BJ (cell line): ENCODE data around the gene TRAPPC3. TPM values are rescaled to one million over a fixed set of nuclear protein-coding genes. Genes with fewer than 3 reads are reported as not detected.

ENCODE experiments used
- CTCF ChIA-PET: fragments of 350-600 bp; formaldehyde crosslinking; extraction: SDS; loops from one replicate; lab custom pipeline; 2021; ENCODE audit warnings: antibody characterized with exemption, inconsistent platforms; lab: Yijun Ruan, JAX
- POLR2A ChIA-PET: fragments of 300-600 bp; sonication (Branson Sonifier 250); formaldehyde crosslinking; extraction: SDS; loops from one replicate; lab custom pipeline; 2021; ENCODE audit warnings: antibody characterized with exemption; lab: Charles Lee
- DNase-seq: peaks from one replicate; pipeline ENCODE4 v3.0.0-alpha.2; 2011; ENCODE audit warnings: low read depth
- H3K27me3 ChIP-seq: 2 replicates; pipeline ENCODE4 v1.6.0; 2011; ENCODE audit warnings: low read length; ENCODE audit not compliant: control insufficient read depth, insufficient read depth
- H3K36me3 ChIP-seq: 2 replicates; pipeline ENCODE4 v1.5.1; 2011; ENCODE audit warnings: low read length; ENCODE audit not compliant: control insufficient read depth, insufficient read depth
- H3K4me3 ChIP-seq: 2 replicates; pipeline ENCODE4 v1.5.1; 2011; ENCODE audit warnings: low read depth, mild to moderate bottlenecking, control low read depth, low read length
- polyA plus RNA-seq: library from polyadenylated mRNA; depleted of rRNA; stranded (reverse); fragments of >200 nt; gene quantifications from 2 replicates; pipeline ENCODE4 v1.2.3, GENCODE V29; 2011
- TF ChIP-seq, protein P1 (sequence below): IDR thresholded peaks from 2 replicates; pipeline ENCODE4 v1.5.1; 2011; ENCODE audit warnings: low read depth, mild to moderate bottlenecking, control low read depth, inconsistent platforms, low read length, moderate library complexity; ENCODE audit not compliant: insufficient read depth

Gene TRAPPC3
- polyA plus RNA-seq, 1 experiment, result 65.4 TPM

DNA sequence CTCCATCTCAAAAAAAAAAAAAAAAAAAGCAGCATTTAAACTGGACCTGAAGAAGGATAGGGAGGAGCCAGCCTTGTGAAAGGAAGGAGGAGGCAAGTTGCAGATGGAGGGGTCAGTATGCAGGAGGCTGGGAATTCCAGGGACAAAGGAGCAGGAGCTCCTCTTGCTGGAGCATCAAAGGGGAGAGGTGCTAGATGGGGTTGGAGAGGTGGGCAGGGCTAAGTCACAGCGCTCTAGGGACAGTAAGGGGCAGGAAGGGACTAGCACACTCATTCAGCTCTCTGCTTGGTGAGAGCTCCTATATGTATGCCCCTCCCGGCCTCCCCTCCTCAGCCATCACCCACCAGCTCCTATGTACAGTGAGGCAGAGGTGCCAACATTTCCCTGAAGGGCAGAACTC lies 33.4 kb upstream of the TRAPPC3 start:
- Histone ChIP-seq H3K4me3 (no peak overlapping the region), H3K27me3 (no peaks in the 10 kb centered on the region), H3K36me3 (peaks cover 31% of the 10 kb centered on the region)
- ChIA-PET POLR2A (no interaction called here), CTCF (interaction anchor here (0.6 to 3.1 kb wide), 6 partner anchors 11 to 83 kb away, joined by 3 to 18 read pairs (median 4); partner anchors contain the start of gene TRAPPC3)
- DNase-seq, result no peak
- TF ChIP-seq, protein P1, sequence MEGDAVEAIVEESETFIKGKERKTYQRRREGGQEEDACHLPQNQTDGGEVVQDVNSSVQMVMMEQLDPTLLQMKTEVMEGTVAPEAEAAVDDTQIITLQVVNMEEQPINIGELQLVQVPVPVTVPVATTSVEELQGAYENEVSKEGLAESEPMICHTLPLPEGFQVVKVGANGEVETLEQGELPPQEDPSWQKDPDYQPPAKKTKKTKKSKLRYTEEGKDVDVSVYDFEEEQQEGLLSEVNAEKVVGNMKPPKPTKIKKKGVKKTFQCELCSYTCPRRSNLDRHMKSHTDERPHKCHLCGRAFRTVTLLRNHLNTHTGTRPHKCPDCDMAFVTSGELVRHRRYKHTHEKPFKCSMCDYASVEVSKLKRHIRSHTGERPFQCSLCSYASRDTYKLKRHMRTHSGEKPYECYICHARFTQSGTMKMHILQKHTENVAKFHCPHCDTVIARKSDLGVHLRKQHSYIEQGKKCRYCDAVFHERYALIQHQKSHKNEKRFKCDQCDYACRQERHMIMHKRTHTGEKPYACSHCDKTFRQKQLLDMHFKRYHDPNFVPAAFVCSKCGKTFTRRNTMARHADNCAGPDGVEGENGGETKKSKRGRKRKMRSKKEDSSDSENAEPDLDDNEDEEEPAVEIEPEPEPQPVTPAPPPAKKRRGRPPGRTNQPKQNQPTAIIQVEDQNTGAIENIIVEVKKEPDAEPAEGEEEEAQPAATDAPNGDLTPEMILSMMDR, result no peak

DNA sequence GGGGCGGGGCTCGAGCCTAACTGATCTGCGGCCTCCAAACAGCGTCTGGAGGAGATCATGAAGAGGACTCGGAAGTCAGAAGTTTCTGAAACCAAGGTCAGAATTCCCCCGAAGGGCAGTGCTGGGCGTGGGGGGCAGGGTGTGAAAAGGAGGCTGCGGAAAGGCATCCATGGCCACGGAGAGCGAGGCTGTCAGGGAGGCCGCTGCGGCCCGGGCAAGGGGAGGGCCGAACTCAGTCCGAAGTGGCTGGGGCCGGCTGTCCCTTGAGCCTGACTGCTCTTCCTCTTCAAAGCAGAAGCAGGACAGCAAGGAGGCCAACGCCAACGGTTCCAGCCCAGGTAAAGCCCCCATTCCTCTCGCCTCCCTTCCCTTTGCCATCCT lies 29.9 kb upstream of the TRAPPC3 start:
- peaks cover 48% of the 10 kb centered on the region for H3K36me3 ChIP-seq
- no peak overlapping the region for H3K4me3 ChIP-seq
- DNase-seq, result no peak
- ChIA-PET POLR2A (no interaction called here), CTCF (interaction anchor here (1.2 to 2.3 kb wide), 3 partner anchors 9 to 121 kb away, joined by 3 to 6 read pairs (median 5); partner anchors contain the start of gene TRAPPC3)
- no peaks in the 10 kb centered on the region for H3K27me3 ChIP-seq
- TF ChIP-seq, protein P1, result no peak

DNA sequence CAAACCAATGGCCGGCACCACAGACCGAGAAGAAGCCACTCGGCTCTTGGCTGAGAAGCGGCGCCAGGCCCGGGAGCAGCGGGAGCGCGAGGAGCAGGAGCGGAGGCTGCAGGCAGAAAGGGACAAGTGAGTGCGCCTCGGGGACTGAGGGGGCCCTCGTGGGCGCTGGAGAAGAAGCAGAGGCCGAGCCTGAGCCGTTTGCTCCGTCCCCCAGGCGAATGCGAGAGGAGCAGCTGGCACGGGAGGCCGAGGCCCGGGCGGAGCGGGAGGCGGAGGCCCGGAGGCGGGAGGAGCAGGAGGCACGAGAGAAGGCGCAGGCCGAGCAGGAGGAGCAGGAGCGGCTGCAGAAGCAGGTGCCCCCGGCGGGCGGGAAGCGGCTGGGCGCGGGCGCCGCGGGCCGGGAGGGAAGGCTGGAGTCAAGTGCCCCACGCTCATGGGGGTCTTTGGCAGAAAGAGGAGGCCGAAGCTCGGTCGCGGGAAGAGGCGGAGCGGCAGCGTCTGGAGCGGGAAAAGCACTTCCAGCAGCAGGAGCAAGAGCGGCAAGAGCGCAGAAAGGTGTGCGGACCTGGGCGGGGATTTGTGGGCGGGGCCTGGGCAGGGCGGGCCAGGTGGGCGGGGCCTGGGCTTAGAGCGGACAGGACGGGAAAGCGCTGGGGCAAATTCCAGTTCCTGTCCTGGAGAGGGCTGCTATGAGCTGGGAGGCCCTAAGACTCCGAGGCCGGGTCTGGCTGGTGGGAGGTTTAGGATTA lies 29.4 kb upstream of the TRAPPC3 start:
- Histone ChIP-seq H3K36me3 (peaks cover 52% of the 10 kb centered on the region), H3K4me3 (no peak overlapping the region), H3K27me3 (no peaks in the 10 kb centered on the region)
- ChIA-PET CTCF (interaction anchor here (1.5 to 2.3 kb wide), 2 partner anchors 9 to 29 kb away, joined by 5 to 6 read pairs; partner anchors contain the start of gene TRAPPC3), POLR2A (no interaction called here)
- TF ChIP-seq, protein P1, result no peak
- no peak for DNase-seq

DNA sequence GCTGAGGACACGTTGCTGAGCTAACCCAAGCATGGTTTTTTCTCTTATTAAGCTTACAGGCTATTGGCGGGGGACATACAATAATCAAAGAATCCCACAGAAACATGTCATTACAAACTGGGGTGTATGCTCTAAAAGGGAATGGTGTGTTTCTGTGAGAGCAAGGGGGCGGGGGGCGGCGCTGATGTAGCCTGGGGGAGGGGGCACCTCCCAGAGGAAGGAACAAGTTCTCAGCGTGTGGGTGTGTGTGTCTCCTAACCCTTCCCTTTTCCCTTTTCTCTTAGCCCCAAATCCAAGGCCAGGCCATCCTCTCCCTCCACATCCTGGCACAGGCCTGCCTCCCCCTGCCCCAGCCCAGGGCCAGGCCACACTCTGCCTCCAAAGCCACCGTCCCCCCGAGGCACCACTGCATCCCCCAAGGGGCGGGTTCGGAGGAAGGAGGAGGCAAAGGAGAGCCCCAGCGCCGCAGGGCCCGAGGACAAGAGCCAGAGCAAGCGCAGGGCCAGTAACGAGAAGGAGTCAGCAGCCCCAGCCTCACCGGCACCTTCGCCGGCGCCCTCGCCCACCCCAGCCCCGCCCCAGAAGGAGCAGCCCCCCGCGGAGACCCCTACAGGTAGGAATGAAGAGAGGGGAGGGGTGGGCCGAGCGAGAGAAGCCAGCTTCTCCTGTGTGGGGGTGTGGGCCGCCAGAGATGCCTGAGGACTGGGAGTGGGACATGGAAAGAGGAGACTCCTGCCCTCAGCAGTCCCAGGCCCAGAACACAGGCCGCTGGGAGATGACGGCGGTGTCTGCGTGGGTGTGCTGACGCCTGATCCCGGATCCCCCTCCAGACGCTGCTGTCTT lies 28.5 kb upstream of the TRAPPC3 start:
- no peak for DNase-seq
- TF ChIP-seq, protein P1, result no peak
- ChIA-PET POLR2A (no interaction called here), CTCF (interaction anchor here (0.6 to 1.0 kb wide), 3 partner anchors 10 to 180 kb away, joined by 3 to 4 read pairs (median 3); no protein-coding TSS in a partner anchor)
- Histone ChIP-seq H3K4me3 (no peak overlapping the region), H3K36me3 (peaks cover 58% of the 10 kb centered on the region), H3K27me3 (no peaks in the 10 kb centered on the region)
